IMR-90 (cell line): ENCODE data around the gene IQSEC3. TPM values are rescaled to one million over a fixed set of nuclear protein-coding genes. Genes with fewer than 3 reads are reported as not detected.

Experiments used
- ATAC-seq: fragments of 200-7000 bp; cut with Tn5 transposase; 2 replicates; pipeline ENCODE4 v1.9.1; 2020; ENCODE audit warnings: low read depth, mild to moderate bottlenecking, moderate library complexity
- BruUV-seq: library from RNA; stranded (reverse); fragments of 400-500 nt; replicated peaks from 2 replicates; lab custom pipeline; 2021; lab: Mats Ljungman, UMichigan
- CTCF ChIA-PET: fragments of 300-600 bp; formaldehyde crosslinking; extraction: SDS; loops from one replicate; lab custom pipeline; 2021; ENCODE audit warnings: antibody characterized with exemption; lab: Yijun Ruan, JAX
- POLR2A ChIA-PET: fragments of 300-600 bp; sonication (Branson Sonifier 250); formaldehyde crosslinking; loops from one replicate; lab custom pipeline; 2022; ENCODE audit warnings: antibody characterized with exemption; ENCODE audit not compliant: unreplicated experiment; lab: Charles Lee
- DNase-seq: peaks from one replicate; pipeline ENCODE4 v3.0.0; 2013
- H2AFZ ChIP-seq: replicated peaks from 2 replicates; pipeline ENCODE3; 2013; ENCODE audit warnings: low read length, mild to moderate bottlenecking; ENCODE audit not compliant: poor library complexity
- H2AK5ac ChIP-seq: 2 replicates; pipeline ENCODE4 v1.6.1; 2013; ENCODE audit warnings: low read depth, low read length, inconsistent platforms
- H2AK9ac ChIP-seq: replicated peaks from 2 replicates; pipeline ENCODE3; 2013; ENCODE audit warnings: mild to moderate bottlenecking, low read depth, low read length, moderate library complexity; ENCODE audit not compliant: poor library complexity
- H2BK120ac ChIP-seq: 2 replicates; pipeline ENCODE4 v1.6.1; 2013; ENCODE audit warnings: low read depth, low read length, inconsistent platforms
- H2BK15ac ChIP-seq: 3 replicates; pipeline ENCODE4 v1.6.1; 2013; ENCODE audit warnings: low read depth, low read length, inconsistent platforms
- H2BK20ac ChIP-seq: 2 replicates; pipeline ENCODE4 v1.6.1; 2013; ENCODE audit warnings: low read depth, mild to moderate bottlenecking, inconsistent platforms, low read length, moderate library complexity
- H2BK5ac ChIP-seq: 2 replicates; pipeline ENCODE4 v1.6.1; 2013; ENCODE audit warnings: mild to moderate bottlenecking, low read depth, low read length, inconsistent platforms; ENCODE audit not compliant: poor library complexity, severe bottlenecking
- H3K14ac ChIP-seq: replicated peaks from 2 replicates; pipeline ENCODE4 v1.6.1; 2013; ENCODE audit warnings: low read depth, low read length, inconsistent platforms
- H3K18ac ChIP-seq: 2 replicates; pipeline ENCODE4 v1.6.1; 2013; ENCODE audit warnings: low read depth, low read length, control low read depth
- H3K23ac ChIP-seq: 2 replicates; pipeline ENCODE4 v1.6.1; 2013; ENCODE audit warnings: low read depth, low read length, inconsistent platforms
- H3K27ac ChIP-seq: 2 replicates; pipeline ENCODE4 v1.5.1; 2013; ENCODE audit warnings: mild to moderate bottlenecking, control low read depth, low read length; ENCODE audit not compliant: insufficient read depth
- H3K27me3 ChIP-seq: 2 replicates; pipeline ENCODE4 v1.6.1; 2013; ENCODE audit warnings: low read length; ENCODE audit not compliant: control insufficient read depth, insufficient read depth
- H3K36me3 ChIP-seq: 2 replicates; pipeline ENCODE4 v1.6.1; 2013; ENCODE audit warnings: low read length, mixed read lengths; ENCODE audit not compliant: control insufficient read depth, insufficient read depth
- H3K4ac ChIP-seq: 2 replicates; pipeline ENCODE4 v1.6.1; 2013; ENCODE audit warnings: low read depth, low read length, inconsistent platforms
- H3K4me1 ChIP-seq: 2 replicates; pipeline ENCODE4 v1.6.1; 2013; ENCODE audit warnings: low read length, mixed read lengths; ENCODE audit not compliant: control insufficient read depth, insufficient read depth
- H3K4me2 ChIP-seq: 2 replicates; pipeline ENCODE4 v1.6.1; 2013; ENCODE audit warnings: low read depth, mild to moderate bottlenecking, control low read depth, low read length, moderate library complexity
- H3K4me3 ChIP-seq: 2 replicates; pipeline ENCODE4 v1.5.1; 2013; ENCODE audit warnings: low read depth, mild to moderate bottlenecking, control low read depth, low read length, moderate library complexity; ENCODE audit not compliant: insufficient read depth
- H3K56ac ChIP-seq: 2 replicates; pipeline ENCODE4 v1.6.1; 2013; ENCODE audit warnings: low read length, inconsistent platforms; ENCODE audit not compliant: insufficient read depth; ENCODE audit errors: extremely low read depth
- H3K79me1 ChIP-seq, 2 experiments: 2 replicates each; pipeline ENCODE4 v1.6.1; 2013; ENCODE audit warnings: low read length in 2 of 2, inconsistent platforms in 1 of 2, low read depth in 1 of 2
- H3K9ac ChIP-seq: 2 replicates; pipeline ENCODE4 v1.6.1; 2013; ENCODE audit warnings: low read depth, low read length, control low read depth
- H3K9me1 ChIP-seq: 2 replicates; pipeline ENCODE4 v1.6.1; 2013; ENCODE audit warnings: low read length, inconsistent platforms; ENCODE audit not compliant: insufficient read depth
- H3K9me3 ChIP-seq: 2 replicates; pipeline ENCODE4 v1.6.1; 2013; ENCODE audit warnings: low read length; ENCODE audit not compliant: control insufficient read depth, insufficient read depth
- H4K20me1 ChIP-seq: 2 replicates; pipeline ENCODE4 v1.6.1; 2013; ENCODE audit warnings: low read length, inconsistent platforms; ENCODE audit not compliant: insufficient read depth
- H4K5ac ChIP-seq: 2 replicates; pipeline ENCODE4 v1.6.1; 2013; ENCODE audit warnings: mild to moderate bottlenecking, low read depth, low read length, control low read depth
- H4K8ac ChIP-seq, 2 experiments: 2 replicates each; pipeline ENCODE4 v1.6.1; 2013; ENCODE audit warnings: low read depth in 2 of 2, low read length in 2 of 2, control low read depth in 1 of 2, inconsistent platforms in 1 of 2
- H4K91ac ChIP-seq: 2 replicates; pipeline ENCODE4 v1.6.1; 2013; ENCODE audit warnings: low read depth, low read length, inconsistent platforms; ENCODE audit not compliant: insufficient read depth
- BHLHE40 ChIP-seq: fragments of 150-350 bp; IDR thresholded peaks from 2 replicates; pipeline ENCODE4 v1.6.1; 2016; ENCODE audit warnings: mild to moderate bottlenecking, low read depth, low read length
- CEBPB ChIP-seq: IDR thresholded peaks from 2 replicates; pipeline ENCODE4 v1.6.1; 2012; ENCODE audit warnings: low read depth, low read length, improper control_type of control experiment
- CHD1 ChIP-seq: IDR thresholded peaks from 2 replicates; pipeline ENCODE4 v1.6.1; 2012; ENCODE audit warnings: low read depth, low read length, improper control_type of control experiment
- CTCF ChIP-seq: conservative IDR thresholded peaks from 2 replicates; pipeline ENCODE4 v1.5.1; 2012; ENCODE audit warnings: mild to moderate bottlenecking, low read depth, low read length, improper control_type of control experiment
- ELK1 ChIP-seq: fragments of 150-350 bp; IDR thresholded peaks from 2 replicates; pipeline ENCODE4 v1.6.1; 2016; ENCODE audit warnings: low read depth, mild to moderate bottlenecking, low read length, moderate library complexity, borderline replicate concordance
- FOS ChIP-seq: fragments of 150-350 bp; IDR thresholded peaks from 2 replicates; pipeline ENCODE4 v1.6.1; 2016; ENCODE audit warnings: low read depth, low read length
- MAFK ChIP-seq: IDR thresholded peaks from 2 replicates; pipeline ENCODE4 v1.6.1; 2012; ENCODE audit warnings: low read depth, low read length, improper control_type of control experiment
- MAZ ChIP-seq: IDR thresholded peaks from 2 replicates; pipeline ENCODE4 v1.6.1; 2012; ENCODE audit warnings: low read depth, mild to moderate bottlenecking, low read length, improper control_type of control experiment, moderate library complexity, borderline replicate concordance
- MXI1 ChIP-seq: IDR thresholded peaks from 2 replicates; pipeline ENCODE4 v1.6.1; 2012; ENCODE audit warnings: low read depth, mild to moderate bottlenecking, low read length, moderate library complexity, borderline replicate concordance
- NFE2L2 ChIP-seq: fragments of 150-350 bp; IDR thresholded peaks from 2 replicates; pipeline ENCODE4 v1.6.1; 2016; ENCODE audit warnings: low read depth, mild to moderate bottlenecking, low read length
- POLR2A ChIP-seq: IDR thresholded peaks from 2 replicates; pipeline ENCODE4 v1.6.1; 2012; ENCODE audit warnings: mild to moderate bottlenecking, low read depth, low read length
- RAD21 ChIP-seq: IDR thresholded peaks from 2 replicates; pipeline ENCODE4 v1.6.1; 2012; ENCODE audit warnings: low read length, improper control_type of control experiment
- RCOR1 ChIP-seq: IDR thresholded peaks from 2 replicates; pipeline ENCODE4 v1.6.1; 2012; ENCODE audit warnings: mild to moderate bottlenecking, low read length, improper control_type of control experiment; ENCODE audit not compliant: insufficient replicate concordance
- RFX5 ChIP-seq: IDR thresholded peaks from 2 replicates; pipeline ENCODE4 v1.8.0; 2012; ENCODE audit warnings: low read depth, mild to moderate bottlenecking, low read length, moderate library complexity
- SMC3 ChIP-seq: fragments of 150-350 bp; IDR thresholded peaks from 2 replicates; pipeline ENCODE4 v1.6.1; 2016; ENCODE audit warnings: low read depth, mild to moderate bottlenecking, antibody characterized with exemption, low read length, moderate library complexity
- USF2 ChIP-seq: fragments of 150-350 bp; IDR thresholded peaks from 2 replicates; pipeline ENCODE4 v1.6.1; 2017; ENCODE audit warnings: mild to moderate bottlenecking, antibody characterized with exemption, low read length, low read depth
- WGBS, 2 experiments: methylation state at CpG; one replicate each; pipeline versions ENCODE4 v1.1.5 to v1.1.7; 2013; ENCODE audit warnings: missing lambda C conversion rate in 2 of 2; ENCODE audit not compliant: insufficient read length in 1 of 2; ENCODE audit errors: extremely low coverage in 2 of 2; 5-methylcytosine and 5-hydroxymethylcytosine counted together
- dilution Hi-C: fragments of 300-500 bp; cut with HindIII; formaldehyde crosslinking; loops from one replicate; pipeline ENCODE4 v1.14.3; 2018; ENCODE audit warnings: low sequenced_read_pairs; ENCODE audit not compliant: unreplicated experiment
- in situ Hi-C: fragments of 300-500 bp; cut with MboI; formaldehyde crosslinking; loops from 3 replicates; pipeline ENCODE4 v1.14.3; 2019; ENCODE audit warnings: low sequenced_read_pairs, inconsistent platforms, mixed read lengths
- intact Hi-C: fragments of 100-400 bp; cut with micrococcal nuclease; formaldehyde crosslinking; loops from 2 replicates; pipeline ENCODE4 v1.10.0; 2022
- polyA plus RNA-seq, 3 experiments: library from polyadenylated mRNA; depleted of rRNA; stranded (reverse); fragments of >200 nt; gene quantifications; 2 replicates each; pipeline ENCODE4 v1.2.3, GENCODE V29; 2012; ENCODE audit warnings: low replicate concordance in 1 of 3
- total RNA-seq: library from RNA; depleted of rRNA; stranded (reverse); fragments of >200 nt; gene quantifications from 2 replicates; pipeline ENCODE4 v1.2.3, GENCODE V29; 2012

IQSEC3 gene
- total and polyA plus RNA-seq, 2 of the 4 experiments (the other 2 are of a cell fraction) = 0.10 TPM; not detected in 1

- H2BK120ac ChIP-seq = no peak overlapping the region
- intact Hi-C loops = no loop called here
- H4K5ac ChIP-seq = no peak overlapping the region
- peaks cover 3% of the 10 kb centered on the region for H3K4me1 ChIP-seq
- ATAC-seq (no peak), DNase-seq (no peak)
- no peak overlapping the region for H3K18ac ChIP-seq
- no peak overlapping the region for H2AFZ ChIP-seq
- H3K36me3 ChIP-seq = no peaks in the 10 kb centered on the region
- in situ Hi-C loops = no loop called here
- no peak overlapping the region for H2BK15ac ChIP-seq
- WGBS, 2 experiments = no CpG with 5 or more reads among the region's 10 CpGs
- no peak overlapping the region for H3K27ac ChIP-seq
- no TSS peak for BruUV-seq
- H3K9me1 ChIP-seq = no peaks in the 10 kb centered on the region; the same call in 1 of the 2 replicates
- no peaks in the 10 kb centered on the region for H3K9me3 ChIP-seq
- POLR2A ChIA-PET = no interaction called here
- dilution Hi-C loops = no loop called here
- H2BK20ac ChIP-seq = no peak overlapping the region
- H2BK5ac ChIP-seq = no peak overlapping the region
- no peak overlapping the region for H4K91ac ChIP-seq
- no peak overlapping the region for H3K56ac ChIP-seq
- CTCF ChIA-PET = no interaction called here
- no peak overlapping the region for H3K4ac ChIP-seq
- H2AK5ac ChIP-seq = no peak overlapping the region
- H3K14ac ChIP-seq = no peak overlapping the region
- no peak overlapping the region for H4K8ac ChIP-seq
- H3K23ac ChIP-seq = no peak overlapping the region
- no peak overlapping the region for H3K4me2 ChIP-seq
- H2AK9ac ChIP-seq = no peak overlapping the region
- peaks cover 72% of the 10 kb centered on the region for H3K27me3 ChIP-seq
- no peak for TF ChIP-seq FOS
- TF ChIP-seq RAD21 = no peak
- no peak for TF ChIP-seq ELK1
- no peak for TF ChIP-seq MXI1
- TF ChIP-seq SMC3 = no peak
- no peak for TF ChIP-seq RFX5
- no peak for TF ChIP-seq CHD1
- no peak for TF ChIP-seq USF2
- no peak for TF ChIP-seq CEBPB
- no peak for TF ChIP-seq CTCF
- no peak for TF ChIP-seq MAFK
- TF ChIP-seq POLR2A = no peak
- no peak for TF ChIP-seq BHLHE40
- no peak for TF ChIP-seq RCOR1
- TF ChIP-seq MAZ = no peak
- TF ChIP-seq NFE2L2 = no peak
- H3K9ac ChIP-seq = no peak overlapping the region
- H3K79me1 ChIP-seq = no peaks in the 10 kb centered on the region
- H3K4me3 ChIP-seq = no peak overlapping the region
- H4K20me1 ChIP-seq = no peaks in the 10 kb centered on the region
Observed at GRCh38 chr12:207804-208203, 141.2 kb downstream of the IQSEC3 start.
